DMS79 (cell line): ENCODE data around the gene STUB1.
"Not testable (repeated sequence)": the region's sequence is repeated elsewhere in the genome, so short reads cannot be mapped to it uniquely, and the experiment has no call there.

ENCODE experiments used
- DNase-seq: peaks from one replicate; lab custom pipeline; 2025; lab: John Stamatoyannopoulos, UW

Gene STUB1

GRCh38 chr16:712740-713250, 32.6 kb downstream of the STUB1 start:
- DNase-seq = not testable (repeated sequence)

- DNase-seq = no peak
These were observed 33.9 kb downstream of the STUB1 start for GRCh38 chr16:714079-714478.

GRCh38 chr16:714558-715476, 34.6 kb downstream of the STUB1 start, which contains the start of gene METRN:
TSS of gene METRN (plus strand) at chr16:715118. CDS start at chr16:715290, 172 bp downstream.
- peak; percentile 42 for DNase-seq

- no peak for DNase-seq
These were observed 35.4 kb downstream of the STUB1 start for GRCh38 chr16:715477-716199.

GRCh38 chr16:716200-716568, 36.0 kb downstream of the STUB1 start:
- DNase-seq = no peak

- DNase-seq = no peak
These were observed 36.6 kb downstream of the STUB1 start for GRCh38 chr16:716768-717325.

GRCh38 chr16:717450-718245, 37.4 kb downstream of the STUB1 start:
- no peak for DNase-seq

GRCh38 chr16:718389-718788, 38.2 kb downstream of the STUB1 start:
- DNase-seq = no peak

- DNase-seq = no peak
These were observed 38.7 kb downstream of the STUB1 start for GRCh38 chr16:718922-719321.

- peak; percentile 58 for DNase-seq
These were observed 39.7 kb downstream of the STUB1 start for GRCh38 chr16:719815-720446.

- DNase-seq = peak; percentile 33
These were observed 40.3 kb downstream of the STUB1 start for GRCh38 chr16:720447-720989.

- DNase-seq = peak; percentile 68
These were observed 41.0 kb downstream of the STUB1 start, which contains the start of gene ANTKMT for GRCh38 chr16:720990-721764. TSS of gene ANTKMT (plus strand) at chr16:721146. CDS start at chr16:721275, 129 bp downstream.

GRCh38 chr16:721765-722540, 41.7 kb downstream of the STUB1 start:
- DNase-seq = no peak

- no peak for DNase-seq
These were observed 42.8 kb downstream of the STUB1 start for GRCh38 chr16:722835-723633.

- no peak for DNase-seq
These were observed 43.5 kb downstream of the STUB1 start for GRCh38 chr16:723695-724094.

- no peak for DNase-seq
These were observed 44.2 kb downstream of the STUB1 start for GRCh38 chr16:724188-725040.

GRCh38 chr16:725041-725376, 44.8 kb downstream of the STUB1 start:
- no peak for DNase-seq
